NT2/D1 (cell line): ENCODE data around the gene CD300H.

Experiments
- YY1 ChIP-seq: IDR thresholded peaks from 2 replicates; pipeline ENCODE4 v1.6.1; 2011; ENCODE audit not compliant: insufficient read length, insufficient read depth
- ZNF274 ChIP-seq: IDR thresholded peaks from 2 replicates; pipeline ENCODE4 v1.6.1; 2011; ENCODE audit warnings: mild to moderate bottlenecking, low read depth, low read length

GRCh38 chr17:74520016-74520434, 47.3 kb downstream of the CD300H start:
- TF ChIP-seq ZNF274, result no peak
- TF ChIP-seq YY1, result no peak
